NCI-H128 (cell line): ENCODE measurements around the gene LDB3.
A peak's percentile ranks its signal among the peaks of the same experiment; 100 is the strongest.

Experiments
- DNase-seq: peaks from one replicate; lab custom pipeline; 2025; ENCODE audit not compliant: unreplicated experiment; lab: John Stamatoyannopoulos, UW

Gene LDB3

DNA sequence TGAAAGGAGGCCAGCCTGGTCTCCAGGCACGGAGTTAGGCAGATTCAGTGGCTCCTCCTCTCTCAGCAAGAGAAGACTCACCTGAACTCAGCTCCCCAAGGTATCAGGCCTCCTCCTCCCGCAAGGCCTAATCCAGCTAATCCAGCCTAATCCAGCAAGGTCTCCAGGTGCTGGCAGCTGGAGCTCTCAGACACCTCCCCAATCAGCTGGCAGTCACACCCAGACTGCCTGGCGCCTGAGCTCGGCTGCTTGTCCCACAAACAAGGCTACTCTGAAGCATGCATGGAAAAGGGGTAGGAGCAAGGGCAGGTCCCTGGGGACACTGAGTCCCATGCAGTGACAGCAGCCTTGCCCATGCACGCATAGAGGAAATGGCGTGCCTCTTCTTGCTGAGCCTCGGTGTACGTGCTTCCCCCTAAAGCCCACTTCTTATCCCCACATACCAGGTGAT lies 17.3 kb upstream of the LDB3 start:
- no peak for DNase-seq

DNA sequence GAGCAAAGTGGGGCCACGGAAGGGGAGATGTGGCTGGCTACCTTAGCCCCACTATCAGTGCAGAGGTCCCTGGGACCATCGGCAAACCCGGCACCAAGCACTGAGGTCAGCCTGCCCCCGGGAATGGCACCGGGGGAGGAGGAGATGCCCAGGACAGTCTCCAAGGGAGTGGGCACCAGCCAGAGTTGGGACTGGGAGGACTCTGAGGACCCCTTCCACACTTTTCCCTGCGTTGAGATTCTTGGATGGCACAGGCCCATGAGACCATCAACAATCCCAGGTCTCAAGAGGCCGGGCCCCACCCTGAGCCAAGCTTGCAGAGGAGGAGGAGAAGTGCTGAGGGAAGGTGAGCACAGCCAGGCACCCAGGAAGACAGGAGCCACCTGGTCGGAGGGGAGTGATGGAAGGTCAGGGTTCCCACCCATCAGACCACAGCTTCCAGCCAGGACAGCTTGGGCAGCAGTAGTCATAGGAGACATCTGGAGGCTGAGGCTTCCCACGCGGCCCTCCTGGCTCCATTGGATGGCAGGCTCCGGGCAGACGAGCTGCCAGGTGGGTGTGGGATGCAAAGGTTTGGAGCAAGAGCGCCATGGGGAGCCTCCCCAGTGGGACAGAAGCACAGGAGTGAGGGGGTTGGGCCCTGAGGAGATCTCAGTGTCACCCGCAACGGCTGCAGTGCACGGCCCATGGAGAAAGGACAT lies 16.5 kb upstream of the LDB3 start:
- DNase-seq: no peak

GRCh38 chr10:86652361-86653202 lies 15.7 kb upstream of the LDB3 start:
- peak; percentile 52 for DNase-seq

DNA sequence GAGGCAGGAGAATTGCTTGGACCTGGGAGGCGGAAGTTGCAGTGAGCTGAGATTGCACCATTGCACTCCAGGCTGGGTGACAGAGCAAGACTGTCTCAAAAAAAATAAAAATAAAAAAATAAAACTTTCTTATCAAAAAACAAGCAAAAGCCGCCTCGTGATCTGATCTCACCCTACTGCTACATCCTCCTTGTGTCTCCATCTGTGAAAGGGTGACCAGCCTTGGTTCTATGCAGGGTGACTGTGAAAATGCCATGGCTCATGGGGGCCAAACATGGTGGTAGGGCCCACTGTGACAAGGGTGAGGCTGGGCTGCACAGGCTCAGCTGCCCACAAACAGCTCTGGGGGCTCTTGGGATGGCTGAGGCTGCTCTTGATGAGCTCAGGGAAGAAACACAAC lies 14.9 kb upstream of the LDB3 start:
- DNase-seq: no peak

GRCh38 chr10:86653987-86654386 lies 14.3 kb upstream of the LDB3 start:
- no peak for DNase-seq

DNA sequence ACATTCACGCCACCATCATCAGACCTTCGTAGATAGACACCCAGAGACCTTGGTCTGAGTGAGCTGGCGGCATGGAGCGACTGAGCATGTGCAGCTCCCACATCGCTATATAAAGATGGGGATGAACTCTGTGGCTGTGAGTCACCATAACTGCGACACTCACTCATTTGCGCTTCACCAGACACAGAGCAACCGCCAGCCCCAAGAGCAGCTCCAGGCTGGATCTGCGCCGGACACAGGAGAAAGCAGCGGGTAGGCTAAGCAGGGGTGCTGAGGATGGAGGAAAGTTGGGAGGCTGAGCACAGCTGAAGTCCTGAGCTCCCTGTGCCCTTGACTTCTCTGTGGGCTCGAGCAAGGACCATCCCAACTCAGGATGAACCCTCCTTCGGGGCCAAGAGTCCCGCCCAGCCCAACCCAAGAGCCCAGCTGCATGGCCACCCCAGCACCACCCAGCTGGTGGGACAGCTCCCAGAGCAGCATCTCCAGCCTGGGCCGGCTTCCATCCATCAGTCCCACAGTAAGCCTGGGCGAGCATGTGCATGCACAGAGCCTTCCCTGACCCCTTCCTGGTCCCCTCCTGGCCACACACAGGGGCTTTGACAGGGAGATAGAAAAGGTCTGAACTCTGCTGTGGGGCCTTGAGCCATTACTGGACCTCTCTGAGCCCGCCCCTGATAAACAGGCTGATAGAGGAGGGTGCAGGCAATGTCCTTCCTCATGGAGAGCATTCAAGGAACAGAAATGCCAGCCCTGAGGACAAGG lies 13.7 kb upstream of the LDB3 start, which contains the start of gene OPN4:
TSS of gene OPN4 (plus strand) at position 137 of the 762 bp plus-strand sequence. CDS start at position 374, 237 bp downstream.
- no peak for DNase-seq

DNA sequence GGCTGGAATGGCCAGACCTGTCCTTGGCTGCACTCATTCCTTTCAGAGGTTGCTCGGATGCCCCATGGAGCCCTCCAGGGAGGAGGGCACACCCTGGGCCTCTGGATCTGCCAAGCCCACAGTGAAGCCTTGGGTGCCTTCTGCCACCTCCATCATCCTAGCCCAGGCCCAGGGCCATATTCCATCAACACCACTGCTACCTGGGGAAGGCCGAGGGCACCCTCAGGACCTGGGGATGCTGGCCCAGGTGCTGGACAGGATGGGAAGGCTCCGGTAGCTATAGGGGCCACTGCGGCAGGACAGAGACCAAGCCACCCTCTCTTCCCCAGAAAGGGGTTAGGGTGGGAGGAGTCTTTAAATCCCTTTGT lies 13.2 kb upstream of the LDB3 start:
- DNase-seq: no peak

- DNase-seq: no peak
These were observed 12.7 kb upstream of the LDB3 start for GRCh38 chr10:86655596-86655995.

DNA sequence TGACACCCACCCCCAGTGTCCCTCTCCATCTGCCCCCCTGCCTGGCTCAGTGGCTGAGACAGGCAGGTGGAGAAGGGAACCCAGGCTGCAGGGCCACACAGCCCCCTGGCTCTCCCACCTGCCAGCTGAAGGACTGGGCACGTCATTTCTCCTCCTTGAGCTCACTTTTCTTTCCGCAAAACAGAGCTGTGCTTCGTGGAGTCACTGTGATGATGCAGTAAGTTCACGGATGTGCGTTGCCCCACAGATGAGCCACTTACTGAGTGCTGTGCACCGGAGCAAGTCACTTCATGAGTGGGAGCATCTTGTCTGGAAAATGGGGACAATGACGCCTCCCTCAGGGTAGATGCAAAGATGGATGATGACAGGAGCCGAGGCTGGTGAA lies 11.3 kb upstream of the LDB3 start:
- no peak for DNase-seq

DNA sequence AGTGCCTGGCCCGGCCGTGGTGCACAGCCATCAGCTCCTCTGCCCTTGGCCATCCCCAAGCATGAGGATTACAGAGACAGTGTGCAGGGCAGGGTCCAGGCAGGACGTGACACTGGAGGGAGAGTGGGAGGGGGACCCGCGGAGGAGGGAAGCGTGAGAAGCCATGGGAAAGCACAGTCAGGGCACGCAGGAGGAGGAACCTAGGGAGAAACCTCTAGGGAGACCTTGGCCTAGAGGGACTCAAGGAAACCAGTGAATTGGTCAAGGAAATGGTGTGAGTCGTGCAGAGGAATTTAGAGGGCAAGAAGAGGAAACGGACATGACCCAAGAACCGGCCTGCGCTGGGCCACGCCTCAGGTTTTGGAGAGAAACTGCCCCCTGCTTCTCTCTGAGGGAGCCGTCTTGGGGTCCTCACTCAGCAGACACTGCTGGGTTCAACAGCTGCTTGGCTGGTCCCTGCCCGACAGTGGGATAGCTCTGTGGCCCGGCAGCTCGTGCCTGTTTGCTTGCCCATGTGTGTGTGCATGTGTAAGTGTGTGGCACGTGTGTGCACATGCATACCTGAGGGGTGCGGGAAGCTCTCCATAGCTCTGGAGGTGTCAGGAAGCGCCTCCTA lies 10.8 kb upstream of the LDB3 start:
- no peak for DNase-seq

- DNase-seq: no peak
These were observed 10.0 kb upstream of the LDB3 start for GRCh38 chr10:86658261-86658741.

DNA sequence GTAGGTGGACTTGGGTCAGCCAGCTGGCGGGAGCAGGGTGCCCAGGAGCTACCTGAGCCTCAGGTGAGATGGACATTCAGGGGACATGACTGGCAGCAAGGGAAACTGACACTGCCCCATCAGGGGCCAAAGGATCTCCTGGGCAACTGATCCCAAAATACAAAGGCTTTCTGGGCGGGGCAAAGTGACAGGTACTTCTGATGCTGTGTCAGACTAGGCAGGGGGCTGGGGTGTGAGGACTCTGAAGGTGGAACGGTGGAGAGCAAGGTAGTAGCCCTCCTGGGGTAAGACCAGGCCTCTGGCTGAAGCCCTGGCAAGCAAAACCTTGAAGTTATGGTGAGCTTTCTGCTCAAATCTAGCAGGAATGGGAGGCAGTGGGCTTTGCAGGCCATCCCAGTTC lies 9.6 kb upstream of the LDB3 start:
- no peak for DNase-seq

- DNase-seq: no peak
These were observed 9.1 kb upstream of the LDB3 start for GRCh38 chr10:86659161-86659691.

DNA sequence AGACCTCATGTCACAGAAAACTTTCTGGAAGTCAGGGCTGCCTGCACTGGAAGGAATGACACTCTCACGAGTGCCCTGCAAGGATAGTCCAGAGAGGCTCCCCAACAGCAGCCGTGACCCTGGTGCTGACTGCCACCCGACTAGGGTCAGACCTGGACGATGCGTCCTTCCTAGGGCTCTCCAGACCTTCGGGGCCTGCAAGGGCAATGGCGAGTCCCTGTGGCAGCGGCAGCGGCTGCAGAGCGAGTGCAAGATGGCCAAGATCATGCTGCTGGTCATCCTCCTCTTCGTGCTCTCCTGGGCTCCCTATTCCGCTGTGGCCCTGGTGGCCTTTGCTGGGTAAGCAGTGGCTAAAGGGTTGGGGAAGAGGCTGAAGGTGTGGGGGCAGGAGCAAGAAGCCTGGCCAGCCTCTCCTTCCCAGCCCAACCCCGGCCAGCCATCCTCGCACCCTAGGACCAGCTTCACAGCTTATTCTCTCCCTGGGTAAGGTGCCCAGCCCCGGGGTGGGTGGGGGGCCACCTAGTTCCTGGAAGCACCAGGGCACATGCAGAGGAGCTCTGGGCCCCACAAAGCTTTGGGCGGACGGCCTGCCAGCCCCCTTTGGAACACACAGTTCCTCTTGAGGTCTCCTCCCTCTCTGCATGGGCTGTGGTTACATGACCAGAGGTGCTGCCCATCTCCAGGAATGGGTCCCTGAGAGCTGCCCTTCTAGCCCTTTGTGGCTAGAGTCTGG lies 8.4 kb upstream of the LDB3 start:
- no peak for DNase-seq

GRCh38 chr10:86661161-86662025 lies 6.9 kb upstream of the LDB3 start:
- no peak for DNase-seq

GRCh38 chr10:86662186-86663045 lies 5.9 kb upstream of the LDB3 start:
- DNase-seq: no peak

- DNase-seq: no peak
These were observed 5.3 kb upstream of the LDB3 start for GRCh38 chr10:86663046-86663345.

- DNase-seq: no peak
These were observed 4.6 kb upstream of the LDB3 start for GRCh38 chr10:86663576-86664339.
